ENCODE results near the gene LILRA6.

The LILRA6 gene

GRCh38 chr19:54262066-54262465 lies 19.5 kb upstream of the LILRA6 start:
- TF ChIP-seq CTCF (conservative IDR thresholded peaks at IDR 0.05), result no peak
- H3K27ac ChIP-seq, result no peak overlapping the region

GRCh38 chr19:54257116-54257480 lies 14.5 kb upstream of the LILRA6 start, which contains the start of gene LILRB5:
Gene LILRB5, minus strand, starts transcription at chr19:54257273. Its CDS starts 80 bp downstream, at chr19:54257193.
- H3K27ac ChIP-seq, result no peak within 1 kb of the TSS
- no peak for TF ChIP-seq CTCF (conservative IDR thresholded peaks at IDR 0.05)

- no peak for TF ChIP-seq CTCF (conservative IDR thresholded peaks at IDR 0.05)
- H3K27ac ChIP-seq, result no peak overlapping the region
Measured at GRCh38 chr19:54256250-54257115, 13.9 kb upstream of the LILRA6 start.

- no peak overlapping the region for H3K27ac ChIP-seq
- no peak for TF ChIP-seq CTCF (conservative IDR thresholded peaks at IDR 0.05)
Measured at GRCh38 chr19:54255105-54255775, 12.7 kb upstream of the LILRA6 start.

DNA sequence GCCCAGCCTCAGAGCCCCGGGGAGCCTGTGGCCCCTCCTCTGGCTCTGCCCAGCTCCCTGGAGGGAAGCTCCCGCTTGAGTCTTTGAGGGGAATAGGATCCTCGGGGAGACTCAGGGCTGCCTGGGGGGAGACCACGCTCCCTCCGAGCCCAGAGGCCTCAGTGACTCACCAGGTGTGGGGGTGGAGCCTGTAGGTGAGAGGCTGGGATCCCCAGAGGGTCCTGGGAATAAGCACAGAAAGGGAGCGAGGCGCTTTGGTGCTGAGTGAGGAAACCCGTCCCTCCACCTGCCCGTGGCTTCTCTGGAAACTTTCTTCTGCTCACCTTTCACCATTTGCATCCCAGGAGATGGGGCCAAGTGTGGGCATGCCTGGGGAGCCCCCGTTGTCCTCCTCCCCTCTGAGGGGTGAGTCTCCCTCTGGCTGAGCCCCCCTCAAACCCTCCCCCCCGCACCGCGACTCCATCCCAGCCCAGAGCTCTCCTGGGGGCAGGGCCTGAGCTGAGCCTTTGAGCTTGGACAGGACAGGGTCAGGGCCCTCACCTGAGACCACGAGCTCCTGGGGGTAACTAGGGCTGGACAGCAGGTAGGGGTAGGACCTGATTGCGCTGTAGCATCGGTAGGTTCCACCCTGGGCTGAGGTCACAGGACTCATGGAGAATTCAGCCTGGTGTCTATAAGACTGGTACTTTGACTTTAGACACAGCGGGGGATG lies 11.8 kb upstream of the LILRA6 start:
- TF ChIP-seq CTCF (conservative IDR thresholded peaks at IDR 0.05), result no peak
- H3K27ac ChIP-seq, result no peak overlapping the region

DNA sequence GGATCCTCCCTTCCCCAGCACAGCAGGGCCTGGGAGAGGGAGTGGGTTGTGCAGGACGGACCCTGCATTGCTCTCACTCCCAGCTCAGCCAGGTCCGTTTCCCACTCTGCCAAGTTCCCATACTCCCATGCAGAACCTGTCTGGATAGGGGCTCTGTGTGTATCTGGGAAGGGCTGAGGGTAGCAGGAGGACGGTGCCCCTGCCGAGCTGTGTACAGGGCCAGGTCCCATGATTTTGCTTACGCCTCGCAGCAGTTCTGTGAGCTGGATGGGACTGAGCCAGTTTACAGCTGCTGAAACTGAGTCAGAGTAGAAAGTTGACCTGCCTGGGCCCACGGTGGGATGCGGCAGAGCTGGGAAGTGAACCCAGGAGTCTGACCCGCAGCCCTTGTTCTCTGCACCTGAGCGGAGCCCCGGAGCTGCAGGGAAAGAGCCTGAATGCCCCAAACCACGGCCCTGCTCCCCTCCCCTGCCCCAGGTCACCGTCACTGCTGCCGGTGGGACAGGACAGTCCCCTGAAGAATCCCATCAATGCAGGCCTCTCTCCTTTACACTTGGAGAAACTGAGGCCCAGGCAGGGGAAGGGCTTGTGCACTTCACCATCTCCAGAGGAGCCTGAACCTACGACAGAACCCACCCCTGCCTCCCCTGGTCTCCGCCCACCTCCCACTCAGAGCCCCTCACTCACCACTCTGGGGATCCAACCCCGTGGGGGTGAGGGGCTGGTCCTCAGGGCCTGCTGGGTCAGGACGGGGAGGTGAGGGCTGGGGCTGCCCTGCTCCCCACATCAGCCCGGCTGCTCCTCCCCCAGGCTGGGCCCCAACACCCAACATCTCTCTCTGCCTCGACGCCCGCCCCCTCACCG lies 11.0 kb upstream of the LILRA6 start:
- no peak overlapping the region for H3K27ac ChIP-seq
- no peak for TF ChIP-seq CTCF (conservative IDR thresholded peaks at IDR 0.05)
